ENCODE data around the gene TMEM208. TPM values are rescaled to one million over a fixed set of nuclear protein-coding genes. Genes with fewer than 3 reads are reported as not detected.
A peak's percentile ranks its signal among the peaks of the same experiment; 100 is the strongest.

Gene TMEM208
- total RNA-seq, 1 donor from 2014 or later = 49.2 TPM

DNA sequence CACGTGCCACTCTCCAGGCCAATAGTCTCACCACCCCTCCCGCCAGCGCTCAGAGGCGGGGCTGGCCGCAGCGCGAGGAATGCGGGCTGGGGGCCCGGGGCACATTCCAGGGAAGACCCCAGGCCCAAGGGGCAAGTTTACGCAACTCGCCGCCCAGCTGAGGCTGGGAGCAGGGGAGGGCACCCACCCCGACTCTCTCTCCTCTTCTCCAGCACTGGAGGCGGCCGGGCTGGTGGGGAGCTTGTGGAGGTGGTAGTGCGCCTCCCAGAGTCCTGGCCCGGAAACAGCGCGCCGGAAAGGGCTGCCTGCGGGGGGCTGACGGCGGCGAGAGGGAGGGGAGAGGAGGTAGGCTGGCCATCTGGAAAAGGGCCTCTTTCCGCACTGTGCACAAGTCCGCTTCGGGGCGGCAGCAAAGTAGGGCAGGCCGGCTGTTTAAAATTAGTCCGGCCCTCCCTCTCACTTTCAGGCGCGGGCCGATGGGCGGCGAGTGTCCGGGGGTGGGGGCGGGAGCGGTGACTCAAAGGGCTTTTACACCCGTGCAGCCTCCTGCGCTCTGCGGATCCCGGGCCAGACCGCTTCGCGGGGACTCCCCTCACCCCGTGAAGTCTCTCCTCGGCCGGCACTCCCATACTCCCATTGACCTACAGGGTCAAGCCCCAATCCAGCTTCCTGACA lies 19.3 kb downstream of the TMEM208 start:
- peak overlapping the region; percentile 84 for H3K4me3 Mint-ChIP-seq
- H3K27ac Mint-ChIP-seq = peak overlapping the region; percentile 89
- peaks cover 31% of the 10 kb centered on the region for H3K4me1 Mint-ChIP-seq (ENCODE audit: unreplicated experiment)
- DNase-seq (ENCODE audit: extremely low spot score, unreplicated experiment) = peak; percentile 89
- no peaks in the 10 kb centered on the region for H3K36me3 Mint-ChIP-seq
- H3K27me3 Mint-ChIP-seq = peaks cover 32% of the 10 kb centered on the region
- TF ChIP-seq, protein P1, sequence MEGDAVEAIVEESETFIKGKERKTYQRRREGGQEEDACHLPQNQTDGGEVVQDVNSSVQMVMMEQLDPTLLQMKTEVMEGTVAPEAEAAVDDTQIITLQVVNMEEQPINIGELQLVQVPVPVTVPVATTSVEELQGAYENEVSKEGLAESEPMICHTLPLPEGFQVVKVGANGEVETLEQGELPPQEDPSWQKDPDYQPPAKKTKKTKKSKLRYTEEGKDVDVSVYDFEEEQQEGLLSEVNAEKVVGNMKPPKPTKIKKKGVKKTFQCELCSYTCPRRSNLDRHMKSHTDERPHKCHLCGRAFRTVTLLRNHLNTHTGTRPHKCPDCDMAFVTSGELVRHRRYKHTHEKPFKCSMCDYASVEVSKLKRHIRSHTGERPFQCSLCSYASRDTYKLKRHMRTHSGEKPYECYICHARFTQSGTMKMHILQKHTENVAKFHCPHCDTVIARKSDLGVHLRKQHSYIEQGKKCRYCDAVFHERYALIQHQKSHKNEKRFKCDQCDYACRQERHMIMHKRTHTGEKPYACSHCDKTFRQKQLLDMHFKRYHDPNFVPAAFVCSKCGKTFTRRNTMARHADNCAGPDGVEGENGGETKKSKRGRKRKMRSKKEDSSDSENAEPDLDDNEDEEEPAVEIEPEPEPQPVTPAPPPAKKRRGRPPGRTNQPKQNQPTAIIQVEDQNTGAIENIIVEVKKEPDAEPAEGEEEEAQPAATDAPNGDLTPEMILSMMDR (conservative IDR thresholded peaks at IDR 0.05) = peak; percentile 55
- no peaks in the 10 kb centered on the region for H3K9me3 Mint-ChIP-seq

DNA sequence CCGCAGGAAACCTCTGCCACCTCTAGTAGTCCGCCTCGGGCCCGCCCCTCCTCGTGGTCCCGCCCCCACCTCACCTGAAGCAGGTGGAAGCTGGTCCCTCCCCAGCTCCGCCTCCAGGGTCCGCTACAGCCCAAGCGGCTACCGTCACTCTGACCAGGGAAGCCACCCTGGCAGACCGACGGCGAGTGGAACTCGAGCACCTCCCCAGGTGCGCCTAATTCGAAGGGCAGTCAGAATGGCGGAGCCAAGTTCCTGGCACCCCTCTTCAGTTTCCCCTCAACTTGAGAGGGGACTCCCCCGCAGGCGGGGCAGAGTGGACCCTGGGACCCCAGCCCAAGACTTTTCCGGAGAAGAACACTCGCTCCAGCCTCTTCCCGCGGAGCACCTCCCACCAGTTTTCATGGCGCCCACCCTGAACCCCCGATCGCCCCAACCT lies 19.8 kb downstream of the TMEM208 start:
- Mint-ChIP-seq H3K27ac (peak overlapping the region; percentile 89), H3K9me3 (no peaks in the 10 kb centered on the region), H3K4me1 (ENCODE audit: unreplicated experiment) (peaks cover 26% of the 10 kb centered on the region), H3K4me3 (peak overlapping the region; percentile 84), H3K36me3 (no peaks in the 10 kb centered on the region), H3K27me3 (peaks cover 35% of the 10 kb centered on the region)
- DNase-seq (ENCODE audit: extremely low spot score, unreplicated experiment) = no peak
- TF ChIP-seq, protein P1 (conservative IDR thresholded peaks at IDR 0.05) = no peak

DNA sequence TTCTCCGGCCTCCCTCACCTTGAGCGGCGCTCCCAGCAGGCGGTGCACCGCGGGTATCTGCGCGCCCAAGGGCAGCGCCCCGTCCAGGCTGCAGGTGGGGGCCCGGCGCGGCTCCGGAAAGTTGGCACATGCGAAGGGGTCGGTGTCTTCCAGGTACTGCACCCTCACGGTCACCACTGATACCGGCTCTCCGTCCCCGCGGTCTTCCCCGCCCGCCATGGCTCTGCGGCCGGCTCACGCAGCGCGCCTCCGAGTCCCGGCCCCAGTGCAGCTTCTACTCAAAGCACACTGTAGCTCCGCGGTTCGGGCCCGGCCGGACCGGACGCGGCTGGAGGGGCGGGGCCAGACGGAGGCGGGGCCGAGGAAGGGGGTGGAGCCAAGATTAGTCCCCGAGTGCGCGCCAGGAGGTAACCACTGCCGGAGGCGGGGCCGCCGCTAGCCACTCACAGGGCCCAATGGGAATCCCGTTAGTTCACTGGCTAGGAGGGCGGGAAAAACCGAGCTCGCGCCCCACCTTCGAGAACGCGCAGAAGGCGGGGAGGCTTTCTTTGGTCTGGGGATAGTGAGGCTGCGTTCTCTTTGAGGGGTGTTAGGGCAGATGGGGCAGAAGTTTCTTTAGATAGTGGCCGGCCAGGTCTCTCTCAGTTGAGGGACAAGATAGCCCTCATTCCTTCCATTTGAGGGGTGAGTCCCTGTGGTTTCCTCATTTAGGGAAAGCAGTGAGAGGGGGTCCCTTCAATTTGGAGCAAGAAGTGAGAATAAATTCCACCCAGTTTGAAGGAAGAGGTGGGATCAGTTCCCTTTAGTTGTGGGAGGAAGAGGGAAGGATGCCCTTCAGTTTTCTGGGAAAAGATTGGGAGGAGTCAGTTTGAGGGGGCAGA lies 20.5 kb downstream of the TMEM208 start, which contains the start of gene FHOD1:
TSS of gene FHOD1 (minus strand) at position 290 of the 881 bp plus-strand sequence. CDS start at position 219, 71 bp downstream.
- DNase-seq (ENCODE audit: extremely low spot score, unreplicated experiment) = peak; percentile 97
- Mint-ChIP-seq H3K36me3 (no peaks in the 10 kb centered on the region), H3K4me3 (peak within 1 kb of the TSS; percentile 84), H3K27me3 (peaks cover 38% of the 10 kb centered on the region), H3K9me3 (no peaks in the 10 kb centered on the region), H3K27ac (peak within 1 kb of the TSS; percentile 89), H3K4me1 (ENCODE audit: unreplicated experiment) (peaks cover 25% of the 10 kb centered on the region)
- TF ChIP-seq, protein P1 (conservative IDR thresholded peaks at IDR 0.05) = peak; percentile 40

DNA sequence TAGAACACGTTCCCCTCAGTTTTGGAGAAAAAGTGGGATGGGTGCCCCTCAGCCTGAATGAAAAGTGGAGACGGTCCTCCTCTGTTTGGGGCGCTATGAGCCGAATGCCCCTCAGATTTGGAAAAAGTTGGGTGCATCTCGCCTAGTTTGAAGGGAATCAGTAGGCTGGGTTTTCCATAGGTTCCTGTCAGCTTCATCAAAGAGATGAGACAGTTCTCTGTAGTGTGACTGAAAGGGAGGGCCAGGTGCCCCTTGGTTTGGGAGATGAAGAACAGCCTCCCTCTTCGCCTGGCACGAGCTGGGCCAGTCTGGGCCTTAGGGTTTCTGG lies 21.1 kb downstream of the TMEM208 start:
- TF ChIP-seq, protein P1 (conservative IDR thresholded peaks at IDR 0.05) = no peak
- Mint-ChIP-seq H3K36me3 (no peaks in the 10 kb centered on the region), H3K27me3 (peaks cover 40% of the 10 kb centered on the region), H3K4me1 (ENCODE audit: unreplicated experiment) (peaks cover 22% of the 10 kb centered on the region), H3K9me3 (no peaks in the 10 kb centered on the region), H3K27ac (peak overlapping the region; percentile 89), H3K4me3 (peak overlapping the region; percentile 84)
- DNase-seq (ENCODE audit: extremely low spot score, unreplicated experiment) = no peak

DNA sequence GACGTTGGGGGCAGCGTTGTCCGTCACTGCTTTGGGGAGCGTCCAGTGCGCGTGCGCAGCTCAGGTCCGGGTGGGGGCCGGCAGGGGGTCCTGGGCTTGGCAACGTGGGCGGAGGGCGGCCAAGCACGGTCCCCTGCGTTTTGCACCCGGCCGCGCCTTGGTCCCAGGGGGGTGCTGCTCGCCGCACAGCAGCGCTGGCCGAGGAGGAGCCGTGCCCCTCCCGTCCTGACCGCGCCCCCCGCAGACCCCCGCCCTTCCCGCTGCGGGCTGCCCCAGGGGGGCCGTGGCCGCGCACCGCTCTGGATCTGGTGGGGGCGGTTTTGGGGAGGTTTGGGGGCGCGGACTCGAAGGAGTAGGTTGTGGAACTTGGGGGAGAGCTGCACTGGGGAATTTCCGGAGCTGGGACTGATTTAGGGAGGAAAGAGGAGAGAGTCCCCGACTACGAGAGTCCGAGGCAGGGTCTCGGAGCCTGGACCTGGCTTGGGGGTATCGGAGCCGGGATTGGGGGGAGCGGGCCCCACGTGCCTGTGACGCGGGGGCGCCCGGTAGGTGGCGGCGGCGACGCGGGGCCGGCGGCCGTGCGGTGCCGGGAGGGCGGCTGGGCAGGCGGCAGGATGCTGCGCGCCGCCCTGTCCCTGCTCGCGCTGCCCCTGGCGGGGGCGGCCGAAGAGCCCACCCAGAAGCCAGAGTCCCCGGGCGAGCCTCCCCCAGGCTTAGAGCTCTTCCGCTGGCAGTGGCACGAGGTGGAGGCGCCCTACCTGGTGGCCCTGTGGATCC lies 21.7 kb downstream of the TMEM208 start, which contains the start of gene SLC9A5:
TSS of gene SLC9A5 (plus strand) at position 579 of the 777 bp plus-strand sequence. CDS start at position 615, 36 bp downstream.
- peak within 1 kb of the TSS; percentile 89 for H3K27ac Mint-ChIP-seq
- H3K4me3 Mint-ChIP-seq = peak within 1 kb of the TSS; percentile 87
- H3K9me3 Mint-ChIP-seq = no peaks in the 10 kb centered on the region
- no peaks in the 10 kb centered on the region for H3K36me3 Mint-ChIP-seq
- TF ChIP-seq, protein P1 (conservative IDR thresholded peaks at IDR 0.05) = peak; percentile 42
- DNase-seq (ENCODE audit: extremely low spot score, unreplicated experiment) = no peak
- H3K27me3 Mint-ChIP-seq = peaks cover 40% of the 10 kb centered on the region
- H3K4me1 Mint-ChIP-seq (ENCODE audit: unreplicated experiment) = peaks cover 22% of the 10 kb centered on the region

Measured in type B pancreatic cell (in vitro differentiated cells).